Stomach smooth muscle (tissue), 2 donors: ENCODE results near the gene CSPG4.
"Not testable (repeated sequence)": the region's sequence is repeated elsewhere in the genome, so short reads cannot be mapped to it uniquely, and the experiment has no call there.

ENCODE experiments used
- H3K27ac ChIP-seq: one replicate; pipeline ENCODE4 v1.7.0; 2013; ENCODE audit warnings: mild to moderate bottlenecking, low read length, inconsistent platforms
- H3K27me3 ChIP-seq, 2 donors: one replicate each; pipeline ENCODE4 v1.7.0; 2013; ENCODE audit warnings: low read length in 2 of 2; ENCODE audit not compliant: insufficient read depth in 2 of 2, control insufficient read depth in 1 of 2
- H3K36me3 ChIP-seq, 2 donors: one replicate each; pipeline ENCODE4 v1.7.0; 2013; ENCODE audit warnings: low read length in 2 of 2; ENCODE audit not compliant: control insufficient read depth in 2 of 2, insufficient read depth in 2 of 2
- H3K4me1 ChIP-seq: one replicate; pipeline ENCODE4 v1.7.0; 2013; ENCODE audit warnings: low read length; ENCODE audit not compliant: control insufficient read depth, insufficient read depth
- H3K4me3 ChIP-seq, 2 donors: one replicate each; pipeline ENCODE4 v1.7.0; 2013; ENCODE audit warnings: low read length in 2 of 2
- H3K9ac ChIP-seq, 2 donors: one replicate each; pipeline ENCODE4 v1.7.0; 2013; ENCODE audit warnings: low read length in 2 of 2, mild to moderate bottlenecking in 1 of 2
- H3K9me3 ChIP-seq, 2 donors: one replicate each; pipeline ENCODE4 v1.7.0; 2013; ENCODE audit warnings: low read length in 2 of 2; ENCODE audit not compliant: control insufficient read depth in 2 of 2
- donor health status: healthy.
- donor health status: Pancreatic carcinoma.

The CSPG4 gene

GRCh38 chr15:75712668-75713337 is at the start of gene CSPG4:
Gene CSPG4 (minus strand): TSS chr15:75712848. CDS start chr15:75712755, 93 bp downstream.
- Histone ChIP-seq H3K36me3 (peaks cover 0 to 3% of the 10 kb centered on the region in 2 donors), H3K4me1 (peaks cover 45% of the 10 kb centered on the region), H3K9ac (peak within 1 kb of the TSS; percentile 92 to 96), H3K9me3 (no peaks in the 10 kb centered on the region), H3K27ac (peak within 1 kb of the TSS; percentile 98), H3K4me3 (peak within 1 kb of the TSS; percentile 72 to 85), H3K27me3 (no peaks in the 10 kb centered on the region)

GRCh38 chr15:75762357-75762718 is 49.7 kb upstream of the CSPG4 start:
- not testable (repeated sequence) for H3K4me3 ChIP-seq, H3K36me3 ChIP-seq, H3K27me3 ChIP-seq, H3K9me3 ChIP-seq, H3K27ac ChIP-seq, H3K4me1 ChIP-seq, H3K9ac ChIP-seq

- Histone ChIP-seq H3K4me1 (peaks cover 4% of the 10 kb centered on the region), H3K27ac (no peak overlapping the region), H3K36me3 (no peaks in the 10 kb centered on the region)
Measured at GRCh38 chr15:75761446-75762356, 49.1 kb upstream of the CSPG4 start.

GRCh38 chr15:75760704-75761435 is 48.2 kb upstream of the CSPG4 start:
- Histone ChIP-seq H3K27me3 (no peaks in the 10 kb centered on the region), H3K4me3 (no peak overlapping the region), H3K4me1 (peaks cover 4% of the 10 kb centered on the region), H3K9me3 (no peaks in the 10 kb centered on the region), H3K36me3 (no peaks in the 10 kb centered on the region), H3K9ac (no peak overlapping the region), H3K27ac (no peak overlapping the region)

More at GRCh38 chr15:75761446-75762356, 49.1 kb upstream of the CSPG4 start:
- no peak overlapping the region for H3K9ac ChIP-seq
- no peak overlapping the region for H3K4me3 ChIP-seq
- no peaks in the 10 kb centered on the region for H3K27me3 ChIP-seq
- H3K9me3 ChIP-seq = no peaks in the 10 kb centered on the region

- H3K9me3 ChIP-seq, H3K4me1 ChIP-seq, H3K27me3 ChIP-seq, H3K9ac ChIP-seq, H3K36me3 ChIP-seq, H3K4me3 ChIP-seq, H3K27ac ChIP-seq: not testable (repeated sequence)
Measured at GRCh38 chr15:75760131-75760520, 47.5 kb upstream of the CSPG4 start.

GRCh38 chr15:75759416-75760130 is 46.9 kb upstream of the CSPG4 start:
- H3K9ac ChIP-seq = no peak overlapping the region
- no peaks in the 10 kb centered on the region for H3K27me3 ChIP-seq
- no peak overlapping the region for H3K27ac ChIP-seq
- H3K36me3 ChIP-seq = no peaks in the 10 kb centered on the region
- H3K4me1 ChIP-seq = peaks cover 4% of the 10 kb centered on the region
- no peaks in the 10 kb centered on the region for H3K9me3 ChIP-seq
- peak overlapping the region in 1 of 2 donors; percentile 22 for H3K4me3 ChIP-seq

GRCh38 chr15:75758071-75758872 is 45.6 kb upstream of the CSPG4 start:
- Histone ChIP-seq H3K9me3 (no peaks in the 10 kb centered on the region), H3K9ac (peak overlapping the region; percentile 55 to 80), H3K27me3 (no peaks in the 10 kb centered on the region), H3K27ac (peak overlapping the region; percentile 64), H3K4me3 (peak overlapping the region; percentile 22 to 77), H3K4me1 (peaks cover 4% of the 10 kb centered on the region), H3K36me3 (no peaks in the 10 kb centered on the region)

GRCh38 chr15:75754871-75755270 is 42.2 kb upstream of the CSPG4 start:
- not testable (repeated sequence) for H3K36me3 ChIP-seq, H3K27ac ChIP-seq, H3K9ac ChIP-seq, H3K4me1 ChIP-seq, H3K27me3 ChIP-seq, H3K4me3 ChIP-seq, H3K9me3 ChIP-seq

- no peak overlapping the region for H3K9ac ChIP-seq
- H3K27ac ChIP-seq = no peak overlapping the region
- H3K36me3 ChIP-seq = no peaks in the 10 kb centered on the region
- H3K27me3 ChIP-seq = no peaks in the 10 kb centered on the region
- no peak overlapping the region for H3K4me3 ChIP-seq
- no peaks in the 10 kb centered on the region for H3K9me3 ChIP-seq
- H3K4me1 ChIP-seq = no peaks in the 10 kb centered on the region
Measured at GRCh38 chr15:75753145-75753544, 40.5 kb upstream of the CSPG4 start.

- Histone ChIP-seq H3K4me1 (no peaks in the 10 kb centered on the region), H3K36me3 (no peaks in the 10 kb centered on the region), H3K9ac (no peak overlapping the region), H3K27ac (no peak overlapping the region), H3K9me3 (no peaks in the 10 kb centered on the region), H3K4me3 (no peak overlapping the region), H3K27me3 (no peaks in the 10 kb centered on the region)
Measured at GRCh38 chr15:75751891-75752290, 39.2 kb upstream of the CSPG4 start.
